IPS-15b (cell line): ENCODE data around the gene DUSP9.
"Not testable (repeated sequence)": the region's sequence is repeated elsewhere in the genome, so short reads cannot be mapped to it uniquely, and the experiment has no call there.

Experiments used
- H3K27me3 ChIP-seq: one replicate; pipeline ENCODE4 v1.6.1; 2013; ENCODE audit warnings: low read length; ENCODE audit not compliant: control insufficient read depth, insufficient read depth
- H3K36me3 ChIP-seq: one replicate; pipeline ENCODE4 v1.6.1; 2013; ENCODE audit warnings: low read length; ENCODE audit not compliant: control insufficient read depth, insufficient read depth
- H3K4me1 ChIP-seq: one replicate; pipeline ENCODE4 v1.6.1; 2013; ENCODE audit warnings: mild to moderate bottlenecking, low read length; ENCODE audit not compliant: control insufficient read depth, insufficient read depth
- H3K4me3 ChIP-seq: one replicate; pipeline ENCODE4 v1.5.1; 2013; ENCODE audit warnings: low read depth, low read length
- H3K9ac ChIP-seq: one replicate; pipeline ENCODE4 v1.6.1; 2013; ENCODE audit warnings: low read depth, mild to moderate bottlenecking, low read length
- H3K9me3 ChIP-seq: one replicate; pipeline ENCODE4 v1.6.1; 2013; ENCODE audit warnings: mild to moderate bottlenecking, low read length; ENCODE audit not compliant: control insufficient read depth, insufficient read depth

Gene DUSP9

GRCh38 chrX:153646620-153647373 is at the start of gene DUSP9:
DUSP9 (plus strand) TSS chrX:153647203; CDS start chrX:153647954, 751 bp downstream.
- Histone ChIP-seq H3K9ac (no peak within 1 kb of the TSS), H3K4me3 (peak within 1 kb of the TSS; percentile 13), H3K9me3 (no peaks in the 10 kb centered on the region), H3K36me3 (no peaks in the 10 kb centered on the region), H3K27me3 (peaks cover 59% of the 10 kb centered on the region), H3K4me1 (no peaks in the 10 kb centered on the region)

GRCh38 chrX:153598541-153599191 is 48.3 kb upstream of the DUSP9 start, which contains the start of gene CCNQ:
CCNQ (minus strand) TSS chrX:153599139; CDS start chrX:153599073, 66 bp downstream.
- Histone ChIP-seq H3K4me1 (no peaks in the 10 kb centered on the region), H3K36me3 (peaks cover 8% of the 10 kb centered on the region), H3K9me3 (no peaks in the 10 kb centered on the region), H3K27me3 (peaks cover 5% of the 10 kb centered on the region), H3K4me3 (peak within 1 kb of the TSS; percentile 73), H3K9ac (no peak within 1 kb of the TSS)

- Histone ChIP-seq H3K9me3 (no peaks in the 10 kb centered on the region), H3K9ac (no peak overlapping the region), H3K4me1 (no peaks in the 10 kb centered on the region), H3K4me3 (peak overlapping the region; percentile 73), H3K27me3 (peaks cover 5% of the 10 kb centered on the region), H3K36me3 (peaks cover 3% of the 10 kb centered on the region)
Observed at GRCh38 chrX:153599192-153600031, 47.6 kb upstream of the DUSP9 start.

- Histone ChIP-seq H3K27me3 (peaks cover 5% of the 10 kb centered on the region), H3K9me3 (no peaks in the 10 kb centered on the region), H3K9ac (no peak overlapping the region), H3K4me1 (no peaks in the 10 kb centered on the region), H3K36me3 (peaks cover 3% of the 10 kb centered on the region), H3K4me3 (peak overlapping the region; percentile 73)
Observed at GRCh38 chrX:153600032-153600373, 47.0 kb upstream of the DUSP9 start.

GRCh38 chrX:153600921-153601320 is 46.1 kb upstream of the DUSP9 start:
- H3K9me3 ChIP-seq = no peaks in the 10 kb centered on the region
- H3K4me3 ChIP-seq = no peak overlapping the region
- H3K4me1 ChIP-seq = no peaks in the 10 kb centered on the region
- peaks cover 5% of the 10 kb centered on the region for H3K27me3 ChIP-seq
- no peak overlapping the region for H3K9ac ChIP-seq
- H3K36me3 ChIP-seq = peaks cover 3% of the 10 kb centered on the region

GRCh38 chrX:153601511-153602110 is 45.4 kb upstream of the DUSP9 start:
- no peak overlapping the region for H3K9ac ChIP-seq
- no peaks in the 10 kb centered on the region for H3K9me3 ChIP-seq
- H3K36me3 ChIP-seq = peaks cover 3% of the 10 kb centered on the region
- H3K4me1 ChIP-seq = no peaks in the 10 kb centered on the region
- H3K27me3 ChIP-seq = peaks cover 5% of the 10 kb centered on the region
- no peak overlapping the region for H3K4me3 ChIP-seq

- H3K36me3 ChIP-seq = no peaks in the 10 kb centered on the region
- no peak overlapping the region for H3K4me3 ChIP-seq
- H3K27me3 ChIP-seq = peaks cover 10% of the 10 kb centered on the region
- H3K4me1 ChIP-seq = no peaks in the 10 kb centered on the region
- no peaks in the 10 kb centered on the region for H3K9me3 ChIP-seq
- no peak overlapping the region for H3K9ac ChIP-seq
Observed at GRCh38 chrX:153602601-153603000, 44.4 kb upstream of the DUSP9 start.

GRCh38 chrX:153603131-153603656 is 43.8 kb upstream of the DUSP9 start:
- peaks cover 10% of the 10 kb centered on the region for H3K27me3 ChIP-seq
- no peak overlapping the region for H3K4me3 ChIP-seq
- H3K4me1 ChIP-seq = no peaks in the 10 kb centered on the region
- no peaks in the 10 kb centered on the region for H3K9me3 ChIP-seq
- H3K9ac ChIP-seq = no peak overlapping the region
- no peaks in the 10 kb centered on the region for H3K36me3 ChIP-seq

- not testable (repeated sequence) for H3K9me3 ChIP-seq, H3K4me3 ChIP-seq, H3K9ac ChIP-seq, H3K36me3 ChIP-seq, H3K4me1 ChIP-seq
- peaks cover 19% of the 10 kb centered on the region for H3K27me3 ChIP-seq
Observed at GRCh38 chrX:153604666-153605380, 42.2 kb upstream of the DUSP9 start.

- H3K27me3 ChIP-seq = peaks cover 14% of the 10 kb centered on the region
- H3K9me3 ChIP-seq = no peaks in the 10 kb centered on the region
- no peak overlapping the region for H3K9ac ChIP-seq
- H3K4me3 ChIP-seq = no peak overlapping the region
- no peaks in the 10 kb centered on the region for H3K36me3 ChIP-seq
- H3K4me1 ChIP-seq = no peaks in the 10 kb centered on the region
Observed at GRCh38 chrX:153606503-153606902, 40.5 kb upstream of the DUSP9 start.

- H3K9me3 ChIP-seq = no peaks in the 10 kb centered on the region
- H3K36me3 ChIP-seq = no peaks in the 10 kb centered on the region
- H3K27me3 ChIP-seq = peaks cover 15% of the 10 kb centered on the region
- H3K4me3 ChIP-seq = no peak overlapping the region
- H3K4me1 ChIP-seq = no peaks in the 10 kb centered on the region
- H3K9ac ChIP-seq = no peak overlapping the region
Observed at GRCh38 chrX:153608376-153608775, 38.6 kb upstream of the DUSP9 start.
